Stimulated activated CD4-positive, alpha-beta T cell treated with anti-CD3 and anti-CD28 coated beads, Interleukin-2, amount 100 ng/mL, for 4 hours (primary cell): ENCODE results near the gene SCIMP.
"Not testable (repeated sequence)": the region's sequence is repeated elsewhere in the genome, so short reads cannot be mapped to it uniquely, and the experiment has no call there.

Experiments
- DNase-seq: peaks from one replicate; pipeline ENCODE4 v3.0.0-alpha.2; 2020; ENCODE audit warnings: low read depth

Gene SCIMP

DNA sequence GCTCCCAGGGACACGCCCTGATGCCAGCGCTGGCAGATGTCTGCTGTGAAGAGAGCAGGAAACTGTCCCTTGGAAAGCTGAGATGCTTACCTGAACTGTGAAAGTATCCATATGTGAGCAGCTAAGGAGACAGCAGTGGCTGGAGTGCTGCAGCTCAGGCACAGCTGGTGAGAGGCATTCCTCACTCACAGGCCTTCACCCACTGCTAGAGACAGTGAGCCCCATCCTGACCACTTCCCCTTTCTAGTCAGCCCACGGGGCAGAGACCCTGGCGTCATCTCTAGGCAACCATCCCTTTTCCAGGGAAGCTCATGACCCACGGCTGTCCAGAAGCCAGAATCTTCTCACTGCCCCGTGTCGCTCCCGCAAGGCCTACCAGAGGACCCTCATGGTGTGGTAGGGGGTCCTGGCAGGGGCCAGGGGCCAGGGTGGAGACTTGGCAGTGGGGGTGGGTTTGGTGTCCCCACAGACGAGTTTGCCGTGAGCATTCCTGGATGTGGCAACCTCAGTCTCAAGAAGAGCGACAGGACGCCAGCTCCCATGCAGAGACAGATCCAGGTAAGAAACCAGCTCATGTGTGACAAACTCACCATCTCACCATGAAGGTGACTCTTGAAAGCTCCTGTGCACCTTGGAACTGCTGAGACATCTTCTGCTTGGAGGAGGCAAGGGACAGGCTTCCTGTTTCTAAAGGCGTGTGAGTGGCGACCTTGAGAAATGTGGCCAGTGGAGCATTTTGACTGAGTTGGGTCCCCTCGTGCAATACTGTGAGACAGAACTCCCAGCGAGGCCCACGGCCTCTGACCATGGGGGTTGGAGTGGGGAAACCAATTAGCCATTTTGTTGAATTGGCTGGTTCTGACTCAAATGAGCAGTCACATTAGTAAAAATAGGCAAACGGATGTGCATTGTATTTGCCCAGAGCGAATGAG is at the start of gene SCIMP:
TSS of gene SCIMP (minus strand) at position 216 of the 932 bp plus-strand sequence. CDS start at position 111, 105 bp downstream.
- DNase-seq: no peak

DNA sequence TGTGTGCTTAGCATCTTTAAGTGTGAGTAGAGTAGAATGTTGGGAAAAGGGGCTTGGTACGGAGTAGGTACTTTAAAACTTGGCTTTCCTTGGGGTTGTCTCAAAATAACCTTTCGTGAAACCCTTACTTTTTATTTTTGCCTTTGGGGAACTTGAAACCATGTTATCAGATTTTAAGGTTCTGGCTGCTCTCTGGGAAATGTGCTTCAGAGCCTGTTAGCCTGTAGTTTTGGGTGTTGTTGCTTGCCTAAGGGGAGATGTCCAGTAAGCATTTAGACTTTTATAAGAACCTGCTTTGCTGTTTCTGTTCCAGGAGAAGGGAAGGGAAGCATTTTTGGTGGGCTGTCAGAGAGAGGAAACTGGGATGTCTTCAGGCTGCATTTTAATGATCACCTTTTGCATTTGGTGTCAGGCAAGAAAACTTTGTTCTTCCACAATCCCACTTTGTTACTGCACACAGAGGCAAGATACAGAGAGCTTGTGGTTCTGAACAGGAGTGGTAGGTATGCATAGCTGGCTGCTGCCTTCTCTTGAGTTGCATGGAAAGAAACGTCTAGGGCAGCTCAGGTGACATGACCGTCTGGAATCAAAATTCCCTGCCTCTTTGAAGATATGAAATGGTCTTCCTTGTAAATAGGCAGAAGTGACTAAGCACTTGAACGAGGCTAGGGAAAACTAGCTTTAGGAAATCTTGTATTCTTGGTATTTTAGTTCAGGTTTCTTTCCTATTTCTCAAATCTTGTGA is 49.1 kb upstream of the SCIMP start:
- DNase-seq: no peak

DNA sequence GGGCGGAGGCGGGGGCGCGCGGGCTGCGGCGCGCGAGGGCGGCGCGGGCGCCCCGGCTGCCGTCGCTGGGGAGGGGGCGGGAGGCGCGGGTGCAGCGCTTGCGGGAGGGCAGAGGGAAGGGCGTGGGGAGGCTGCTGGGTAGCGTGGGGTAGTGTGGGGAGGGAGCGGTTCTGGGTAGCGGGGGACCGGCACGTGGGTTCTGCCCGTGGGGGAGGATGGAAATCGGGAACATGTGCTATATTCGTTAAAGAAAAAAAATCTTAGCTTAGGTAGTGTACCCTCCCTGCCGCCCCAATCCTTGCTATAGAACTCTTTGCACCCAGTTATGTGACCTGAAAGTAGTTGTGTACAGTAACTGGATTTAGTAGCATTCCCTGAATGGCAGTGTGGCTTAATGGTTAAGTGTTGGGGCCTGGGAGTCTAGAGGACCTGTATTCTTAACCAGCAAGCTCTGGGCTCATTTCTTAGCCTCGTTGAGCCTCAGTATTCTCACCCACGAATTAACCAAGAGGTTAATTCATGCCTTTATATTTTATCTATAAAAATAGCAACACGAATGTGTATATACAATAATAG is 48.1 kb upstream of the SCIMP start:
- peak; percentile 80 for DNase-seq

DNA sequence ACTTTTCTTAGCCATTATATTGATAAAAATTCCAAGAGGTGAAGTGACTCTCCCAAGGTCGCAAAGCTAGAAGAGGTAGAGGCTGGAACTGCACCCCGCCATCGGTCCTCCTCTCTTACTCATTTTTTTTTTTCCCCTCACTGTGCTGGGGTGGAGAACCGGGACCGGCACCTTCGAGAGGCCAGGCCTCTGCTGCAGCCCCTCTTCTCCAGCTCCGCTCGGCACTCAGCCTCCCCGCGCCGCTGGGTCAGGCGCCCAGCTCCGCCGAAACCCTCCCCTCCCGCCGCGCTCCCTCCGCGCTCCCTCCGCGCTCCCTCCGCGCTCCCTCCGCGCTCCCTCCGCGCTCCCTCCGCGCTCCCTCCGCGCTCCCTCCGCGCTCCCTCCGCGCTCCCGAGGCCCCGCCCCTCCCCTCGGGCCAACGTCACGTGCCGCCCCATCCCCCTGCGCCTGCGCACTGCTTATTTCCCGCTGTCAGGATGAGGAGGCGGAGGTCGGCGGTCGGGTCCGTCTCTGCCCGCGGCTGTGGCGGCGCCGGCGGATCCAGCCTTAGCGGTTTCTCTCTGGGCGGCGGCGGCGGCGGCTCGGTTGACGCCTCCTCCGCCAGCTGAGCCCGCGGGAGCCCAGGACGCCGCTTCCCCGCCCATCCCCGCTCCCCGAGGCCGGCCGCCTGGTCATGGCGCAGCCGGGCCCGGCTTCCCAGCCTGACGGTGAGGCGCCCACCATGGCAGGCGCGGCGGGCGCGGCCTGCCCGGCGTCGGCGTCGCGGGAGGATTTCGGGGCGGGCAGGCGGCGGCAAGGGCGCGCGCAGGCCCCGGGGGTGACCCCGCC is 47.4 kb upstream of the SCIMP start, which contains the start of gene RABEP1:
TSS of gene RABEP1 (plus strand) at position 471 of the 828 bp plus-strand sequence. CDS start at position 674, 203 bp downstream.
- peak; percentile 90 for DNase-seq

DNA sequence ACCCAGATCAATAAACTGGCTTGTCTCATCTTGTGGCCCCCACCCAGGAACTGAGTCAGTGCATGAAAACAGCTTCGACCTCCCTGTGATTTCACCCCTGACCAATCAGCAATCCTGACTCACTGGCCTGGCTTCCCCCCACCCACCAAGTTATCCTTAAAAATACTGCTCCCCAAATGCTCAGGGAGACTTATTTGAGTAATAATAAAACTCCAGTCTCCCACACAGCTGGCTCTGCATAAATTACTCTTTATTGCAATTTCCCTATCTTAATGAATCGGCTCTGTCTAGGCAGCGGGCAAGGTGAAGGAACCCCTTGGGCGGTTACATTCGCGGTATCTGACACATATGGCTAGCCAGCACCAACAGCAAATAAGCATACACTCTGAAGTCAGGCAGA is 37.7 kb upstream of the SCIMP start:
- DNase-seq: no peak

DNA sequence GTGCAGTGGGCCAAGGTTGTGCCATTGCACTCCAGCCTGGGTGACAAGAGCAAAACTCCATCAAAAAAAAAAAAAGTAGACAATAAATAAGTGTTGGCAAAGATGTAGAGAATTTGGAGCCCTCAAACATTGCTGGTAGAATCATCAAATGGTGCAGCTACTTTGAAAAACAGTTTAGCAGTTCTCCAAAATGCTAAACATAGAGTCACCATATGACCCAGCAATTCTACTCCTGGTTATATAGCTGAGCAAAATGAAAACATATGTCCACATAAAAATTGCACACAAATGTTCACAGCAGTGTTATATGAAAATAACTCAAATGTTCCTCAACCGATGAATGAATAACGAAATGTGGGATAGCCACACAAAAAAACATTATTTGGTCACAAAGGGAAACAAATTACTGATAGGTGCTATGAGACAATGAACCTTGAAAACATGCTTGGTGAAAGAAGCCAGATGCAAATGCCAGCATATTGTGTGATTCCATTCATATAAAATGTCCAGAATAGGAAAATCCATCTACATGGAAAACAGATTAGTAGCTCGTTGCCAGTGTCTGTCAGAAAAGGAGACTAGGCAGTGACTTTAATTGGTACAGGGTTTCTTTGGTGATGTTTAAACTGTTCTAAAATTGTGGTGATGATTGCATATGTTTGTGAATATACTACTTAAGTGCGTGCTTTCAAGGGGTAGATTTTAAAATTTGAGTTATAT is 34.7 kb upstream of the SCIMP start:
- DNase-seq: no peak

DNA sequence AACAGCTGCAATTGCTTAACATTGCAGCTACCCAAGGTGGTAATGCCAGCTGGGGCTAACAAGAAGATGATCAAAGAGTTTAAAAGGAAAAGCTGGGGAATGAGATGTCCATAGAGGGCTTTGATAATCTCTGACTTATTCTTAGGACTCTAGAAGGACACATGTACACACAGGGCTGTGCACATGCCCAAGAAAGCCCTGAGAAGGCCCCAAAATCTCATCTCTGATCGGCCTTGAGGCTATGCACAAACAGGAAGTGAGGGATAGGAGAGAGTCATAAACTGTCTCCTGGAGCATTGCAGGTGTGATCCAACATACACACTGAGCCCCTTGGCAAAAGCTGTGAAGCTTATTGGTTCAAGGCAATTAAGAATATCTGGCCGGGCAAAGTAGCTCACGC is 30.2 kb upstream of the SCIMP start:
- DNase-seq: no peak

DNA sequence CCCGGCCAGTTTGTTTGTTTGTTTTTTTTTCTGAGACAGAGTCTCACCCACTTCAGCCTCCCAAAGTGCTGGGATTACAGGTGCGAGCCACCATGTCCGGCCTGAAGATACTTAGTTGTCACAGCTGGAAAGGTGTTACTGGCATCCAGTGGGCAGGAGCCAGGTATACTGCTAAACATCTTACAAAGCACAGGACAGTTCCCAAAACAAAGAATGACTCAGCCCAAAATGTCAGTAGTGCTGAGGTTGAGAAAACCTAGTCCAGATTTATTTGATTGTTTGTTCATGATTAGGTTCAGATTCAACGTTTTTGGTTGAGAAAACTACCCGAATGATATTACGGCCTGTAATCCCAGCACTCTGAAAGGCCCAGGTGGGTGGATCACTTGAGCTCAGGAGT is 28.8 kb upstream of the SCIMP start:
- DNase-seq: no peak

DNA sequence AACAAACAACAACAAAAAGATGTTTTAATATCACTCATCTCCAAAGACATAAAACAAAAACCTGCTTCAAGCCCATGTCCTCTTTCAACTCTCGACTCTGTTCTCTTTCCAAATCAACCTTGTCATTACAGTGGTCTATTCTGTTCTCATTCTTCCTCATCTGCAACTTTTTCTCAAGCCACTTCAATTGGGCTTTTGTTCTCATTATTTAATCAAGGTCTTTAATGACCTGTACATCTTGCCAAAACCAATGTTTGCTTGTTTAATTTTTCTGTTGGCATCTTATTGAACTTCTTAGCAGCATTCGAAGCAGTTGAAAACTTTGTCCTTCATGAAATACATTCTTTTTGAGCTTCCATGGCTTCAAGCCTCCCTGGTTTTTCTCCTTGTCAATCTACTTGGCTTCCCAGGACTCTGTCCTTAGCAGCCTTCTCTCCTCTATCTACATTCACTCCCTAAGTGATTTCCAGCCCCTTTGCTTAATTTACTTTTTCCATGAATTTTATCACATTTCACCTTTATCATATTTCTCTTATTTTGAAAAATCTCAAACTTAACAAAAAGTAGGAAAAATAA is 27.8 kb upstream of the SCIMP start:
- DNase-seq: no peak

DNA sequence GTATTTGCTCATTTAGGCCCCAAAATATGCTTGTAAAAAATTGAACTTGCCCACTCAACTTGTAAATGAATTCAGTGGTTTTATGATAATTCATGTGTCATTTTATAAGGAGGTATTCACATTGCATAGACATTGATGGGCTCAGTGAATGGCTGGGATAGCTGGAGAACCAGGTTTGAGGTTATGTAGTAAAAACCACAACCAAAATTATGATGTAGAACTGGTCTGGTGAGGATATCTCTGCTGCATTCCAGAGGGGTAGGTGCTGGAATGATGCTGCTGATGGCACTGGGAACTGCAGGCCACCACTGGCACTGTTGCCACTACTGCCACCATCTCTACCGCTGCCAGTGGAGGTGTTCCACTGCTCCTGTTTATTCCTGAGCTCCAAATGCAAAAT is 25.9 kb upstream of the SCIMP start:
- DNase-seq: no peak

DNA sequence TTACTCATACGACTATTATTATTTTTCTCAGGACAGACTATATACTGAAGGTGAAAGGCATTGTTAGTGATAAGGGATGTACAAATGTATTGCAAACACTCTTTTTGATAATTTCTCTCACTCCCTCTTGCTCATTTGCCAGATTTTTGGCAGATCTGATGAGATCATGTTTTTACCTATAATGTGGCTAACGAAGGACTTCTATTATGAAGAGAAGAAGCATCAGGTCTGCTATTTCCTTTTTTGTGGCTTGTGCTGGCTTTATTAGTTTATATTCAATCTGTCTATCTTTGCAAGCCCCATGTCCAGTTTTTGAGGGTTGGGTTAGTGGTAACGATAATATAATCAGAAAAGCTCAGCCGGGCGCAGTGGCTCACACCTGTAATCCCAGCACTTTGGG is 22.5 kb upstream of the SCIMP start:
- no peak for DNase-seq

DNA sequence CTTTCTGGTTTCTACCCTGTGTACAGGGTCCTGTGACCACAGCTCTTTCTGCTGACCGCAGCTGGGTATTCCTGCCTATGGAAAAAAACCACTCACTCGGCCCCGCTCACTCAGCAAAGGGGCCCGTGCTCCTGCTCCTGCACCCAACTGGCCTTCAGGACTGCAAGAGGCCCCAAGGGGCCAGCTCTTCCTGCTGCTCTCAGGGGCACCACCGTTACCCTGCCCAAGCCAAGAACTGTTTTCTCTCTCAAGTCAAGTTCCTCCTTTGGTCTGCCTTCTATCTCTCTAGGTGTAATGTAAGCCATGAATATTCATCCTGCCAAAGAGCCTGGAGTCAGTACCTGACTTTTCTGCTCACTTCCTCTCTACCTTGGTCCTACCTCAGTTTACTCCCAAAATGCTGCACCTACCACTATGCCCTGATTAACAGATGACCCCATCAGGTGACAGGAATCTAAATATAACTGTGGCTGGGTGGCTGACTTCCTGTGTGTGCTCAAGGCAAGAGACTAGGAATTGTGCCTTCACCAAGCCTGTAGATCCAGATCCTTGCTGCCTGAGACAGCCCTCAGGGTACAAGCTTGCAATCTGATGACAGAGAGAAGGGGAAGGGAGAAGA is 20.4 kb upstream of the SCIMP start:
- DNase-seq: no peak

DNA sequence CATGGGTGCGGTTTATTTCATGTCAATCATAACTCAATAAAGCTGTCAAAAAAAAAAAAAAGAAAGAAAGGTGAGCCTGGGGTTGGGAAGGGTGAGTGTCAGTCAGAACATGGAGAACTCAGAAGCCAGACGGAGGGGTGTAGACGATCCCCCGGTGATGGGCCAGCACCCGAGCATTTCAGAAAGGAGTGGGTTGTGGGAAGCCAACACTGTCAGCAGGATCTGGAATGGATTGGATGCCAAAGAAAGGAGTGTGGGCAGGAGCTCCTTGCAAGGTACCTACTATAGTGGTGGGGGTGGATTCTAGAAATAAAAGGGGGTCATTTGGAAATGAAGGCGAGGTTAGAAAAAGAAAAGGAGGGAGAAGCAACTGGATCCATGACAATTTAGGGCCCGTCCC is 19.8 kb upstream of the SCIMP start:
- DNase-seq: no peak

DNA sequence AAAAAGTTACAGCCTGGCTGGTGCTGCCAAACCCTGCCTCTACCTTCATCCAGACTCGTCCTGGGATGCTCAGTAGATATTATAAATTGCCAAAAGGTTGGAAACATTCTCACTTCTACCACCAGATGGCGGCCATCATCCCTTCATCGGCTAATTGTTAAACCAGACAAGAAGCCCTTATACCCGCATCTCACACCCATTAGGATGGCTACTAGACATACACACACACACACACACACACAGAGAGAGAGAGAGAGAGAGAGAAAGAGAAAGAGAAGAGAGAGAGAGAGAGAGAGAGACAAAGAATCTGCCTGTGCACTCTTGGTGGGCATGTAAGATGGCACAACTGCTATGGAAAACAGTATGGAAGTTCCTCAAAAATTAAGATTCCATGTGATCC is 15.0 kb upstream of the SCIMP start:
- peak; percentile 47 for DNase-seq

DNA sequence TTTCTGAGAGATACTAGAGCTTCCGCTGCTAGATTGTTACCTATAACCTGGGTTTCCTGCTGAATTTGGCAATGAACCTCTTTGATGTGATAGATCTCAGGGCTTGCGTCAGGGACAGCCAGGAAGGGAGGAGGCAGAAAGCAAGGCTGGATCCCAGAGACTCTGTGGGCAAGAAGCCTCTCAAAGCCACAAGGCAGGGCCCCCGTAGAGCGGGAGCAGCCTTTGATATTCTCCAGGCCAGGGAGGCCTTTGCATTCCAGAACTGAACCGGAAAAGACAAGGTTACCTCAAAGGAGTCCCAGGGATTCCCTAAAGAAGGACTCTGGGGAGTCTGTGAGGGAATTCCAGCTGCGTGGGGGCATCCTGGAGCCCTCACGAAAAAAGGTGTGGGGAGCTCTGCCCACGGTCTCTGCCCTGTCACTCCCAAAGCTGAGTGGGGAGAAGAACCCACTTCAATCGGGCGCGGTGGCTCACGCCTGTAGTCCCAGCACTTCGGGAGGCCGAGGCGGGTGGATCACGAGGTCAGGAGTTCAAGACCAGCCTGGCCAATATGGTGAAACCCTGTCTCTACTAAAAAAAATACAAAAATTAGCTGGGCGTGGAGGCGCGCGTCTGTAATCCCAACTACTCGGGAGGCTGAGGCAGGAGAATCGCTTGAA is 14.3 kb upstream of the SCIMP start:
- DNase-seq: no peak

DNA sequence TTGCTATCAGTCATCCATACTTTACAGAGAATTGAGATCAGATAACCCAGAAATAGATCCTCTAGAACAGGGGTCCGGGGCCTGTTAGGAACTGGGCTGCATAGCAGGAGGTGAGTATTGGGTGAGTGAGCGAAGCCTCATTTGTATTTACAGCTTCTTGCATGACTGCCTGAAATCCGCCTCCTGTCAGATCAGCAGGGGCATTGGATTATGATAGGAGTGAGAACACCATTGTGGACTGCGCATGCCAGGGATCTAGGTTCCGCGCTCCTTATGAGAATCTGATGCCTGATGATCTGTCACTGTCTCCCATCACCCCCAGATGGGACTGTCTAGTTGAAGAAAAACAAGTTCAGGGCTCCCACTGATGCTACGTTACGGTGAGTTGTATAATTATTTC is 13.0 kb upstream of the SCIMP start:
- no peak for DNase-seq

DNA sequence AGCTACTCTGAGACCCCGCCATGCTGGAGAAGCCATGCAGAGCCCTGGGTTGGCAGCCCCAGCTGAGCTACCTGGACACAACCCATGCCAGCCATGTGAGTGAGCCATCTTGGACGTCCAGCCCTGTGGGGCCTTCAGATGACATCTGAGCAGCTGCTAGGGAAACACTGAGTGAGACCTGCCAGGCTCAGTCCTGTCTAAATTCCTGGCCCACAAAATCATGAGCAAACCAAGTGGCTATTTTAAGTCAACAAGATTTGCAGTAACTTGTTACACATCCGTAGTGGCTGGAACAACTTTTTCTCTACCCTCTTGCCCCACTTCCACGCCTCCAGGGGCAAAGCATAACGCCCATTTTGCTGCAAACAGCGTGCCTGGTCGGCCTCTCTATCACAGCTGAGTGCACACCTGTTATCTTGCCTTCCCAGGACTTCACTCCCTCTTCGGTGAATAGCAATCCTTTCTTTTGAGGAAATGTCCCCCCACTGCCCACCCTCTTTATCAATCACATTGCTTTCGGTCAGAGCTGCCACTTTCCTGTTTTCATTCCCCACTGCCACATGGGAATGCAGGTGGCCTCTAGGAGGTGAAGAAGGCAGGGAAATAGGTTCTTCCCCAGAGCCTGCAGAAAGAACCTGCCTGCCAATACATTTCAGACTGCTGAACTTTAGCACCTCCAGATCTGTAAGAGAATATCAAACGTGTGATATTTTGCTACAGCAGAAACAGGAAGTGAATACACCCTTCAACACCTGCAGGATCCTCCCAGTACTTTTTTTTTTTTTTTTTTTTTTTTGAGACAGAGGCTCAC is 7.4 kb upstream of the SCIMP start:
- no peak for DNase-seq

DNA sequence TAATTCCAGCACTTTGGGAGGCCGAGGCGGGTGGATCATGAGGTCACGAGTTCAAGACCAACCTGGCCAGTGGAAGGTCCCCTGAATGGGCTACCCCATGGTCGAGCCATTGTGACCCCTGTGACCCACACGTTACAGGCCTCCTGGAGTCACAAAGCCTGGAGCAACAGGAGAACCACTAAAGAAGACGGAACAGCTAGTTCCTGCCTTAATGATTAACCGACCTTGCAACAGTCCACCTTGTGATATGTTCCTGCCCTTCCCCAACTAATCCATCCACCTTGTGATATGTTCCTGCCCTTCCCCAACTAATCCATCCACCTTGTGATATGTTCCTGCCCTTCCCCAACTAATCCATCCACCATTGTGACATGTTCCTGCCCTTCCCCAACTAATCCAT is 5.1 kb upstream of the SCIMP start:
- not testable (repeated sequence) for DNase-seq

DNA sequence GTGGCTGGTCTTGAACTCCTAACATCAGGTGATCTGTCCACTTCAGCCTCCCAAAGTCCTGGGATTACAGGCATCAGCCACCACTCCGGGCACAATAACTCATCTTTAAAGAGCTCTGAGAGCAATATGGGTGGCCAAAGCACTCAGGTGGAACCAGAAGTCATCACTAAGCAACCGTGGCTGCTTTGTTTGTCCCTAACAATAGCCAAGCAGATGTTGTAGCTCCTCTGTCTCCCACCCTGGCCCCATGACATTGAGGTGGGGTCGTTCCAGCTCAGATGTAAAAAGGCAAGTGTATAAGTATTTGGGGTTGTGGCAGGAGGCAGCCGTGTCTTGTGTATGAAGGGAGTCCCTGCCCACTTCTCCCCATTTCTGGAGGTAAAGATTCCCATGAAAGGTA is 3.7 kb upstream of the SCIMP start:
- no peak for DNase-seq
